HepG2 (cell line): Measurements from ENCODE around the gene AKT3. TPM values are rescaled to one million over a fixed set of nuclear protein-coding genes. Genes with fewer than 3 reads are reported as not detected.

ENCODE experiments used
- ARID3A ChIP-seq: IDR thresholded peaks from 2 replicates; pipeline ENCODE4 v1.6.1; 2012; ENCODE audit warnings: low read depth, low read length, improper control_type of control experiment
- LBX2 ChIP-seq: sonication (generic); formaldehyde crosslinking; IDR thresholded peaks from 2 replicates; pipeline ENCODE4 v1.5.0; 2020; ENCODE audit warnings: missing genetic modification reagents, mild to moderate bottlenecking, borderline replicate concordance
- MEF2D ChIP-seq: sonication (generic); formaldehyde crosslinking; IDR thresholded peaks from 2 replicates; pipeline ENCODE4 v1.5.1; 2020; ENCODE audit warnings: mild to moderate bottlenecking, missing genetic modification reagents
- NAIF1 ChIP-seq: sonication (generic); formaldehyde crosslinking; IDR thresholded peaks from 2 replicates; pipeline ENCODE4 v1.5.0; 2020; ENCODE audit warnings: mild to moderate bottlenecking, missing genetic modification reagents, borderline replicate concordance
- NFIC ChIP-seq: IDR thresholded peaks from 2 replicates; pipeline ENCODE4 v1.6.1; 2012; ENCODE audit warnings: mild to moderate bottlenecking, low read length, inconsistent platforms
- NR2F1 ChIP-seq, 2 experiments: fragments of 450-650 bp in 1 of 2; formaldehyde crosslinking in 1 of 2; IDR thresholded peaks; 2 replicates each; pipeline versions ENCODE4 v1.5.0 to v1.6.1; 2016 to 2020; ENCODE audit warnings: mild to moderate bottlenecking in 1 of 2, missing compliant biosample characterization in 1 of 2, missing genetic modification reagents in 1 of 2, moderate library complexity in 1 of 2
- PHF20 ChIP-seq: sonication (generic); formaldehyde crosslinking; IDR thresholded peaks from 2 replicates; pipeline ENCODE4 v1.5.0; 2020; ENCODE audit warnings: mild to moderate bottlenecking, missing genetic modification reagents
- REXO4 ChIP-seq: sonication (generic); formaldehyde crosslinking; IDR thresholded peaks from 2 replicates; pipeline ENCODE4 v1.8.0; 2022; ENCODE audit warnings: missing genetic modification reagents, mild to moderate bottlenecking, borderline replicate concordance
- SMAD1 ChIP-seq: sonication (generic); formaldehyde crosslinking; IDR thresholded peaks from 2 replicates; pipeline ENCODE4 v1.4.0; 2020; ENCODE audit warnings: missing genetic modification reagents, low read depth, mild to moderate bottlenecking, borderline replicate concordance
- SMAD9 ChIP-seq: sonication (generic); formaldehyde crosslinking; IDR thresholded peaks from 2 replicates; pipeline ENCODE4 v1.5.1; 2020; ENCODE audit warnings: mild to moderate bottlenecking, missing genetic modification reagents
- TFDP2 ChIP-seq: sonication (generic); formaldehyde crosslinking; IDR thresholded peaks from 2 replicates; pipeline ENCODE4 v1.4.0; 2020; ENCODE audit warnings: missing genetic modification reagents
- ZFP62 ChIP-seq: sonication (generic); formaldehyde crosslinking; IDR thresholded peaks from 2 replicates; pipeline ENCODE4 v1.4.0; 2020; ENCODE audit warnings: missing genetic modification reagents
- ZKSCAN5 ChIP-seq: sonication (generic); formaldehyde crosslinking; IDR thresholded peaks from 2 replicates; pipeline ENCODE4 v1.5.1; 2020; ENCODE audit warnings: mild to moderate bottlenecking, missing genetic modification reagents
- ZNF317 ChIP-seq: sonication (generic); formaldehyde crosslinking; IDR thresholded peaks from 2 replicates; pipeline ENCODE4 v1.5.0; 2020; ENCODE audit warnings: mild to moderate bottlenecking, missing genetic modification reagents
- ZNF362 ChIP-seq: sonication (generic); formaldehyde crosslinking; IDR thresholded peaks from 2 replicates; pipeline ENCODE4 v1.4.0; 2020; ENCODE audit warnings: missing genetic modification reagents, mild to moderate bottlenecking, borderline replicate concordance
- ZNF609 ChIP-seq: sonication (generic); formaldehyde crosslinking; IDR thresholded peaks from 2 replicates; pipeline ENCODE4 v1.4.0; 2020; ENCODE audit warnings: mild to moderate bottlenecking, missing genetic modification reagents, borderline replicate concordance
- polyA plus RNA-seq, 8 experiments: library from polyadenylated mRNA; depleted of rRNA in 3 of 8; stranded (reverse) in 7 of 8; unstranded in 1 of 8; fragments of >200 nt; fragmentation: Illumina TruSeq in 4 of 8; extraction: Trizol in 4 of 8; gene quantifications; 2 replicates each; pipeline versions ENCODE4 v1.2.1 to v1.2.3, GENCODE V29; 2011 to 2016; ENCODE audit warnings: low read depth in 4 of 8, missing spikeins in 1 of 8, mixed read lengths in 1 of 8; ENCODE audit not compliant: insufficient read depth in 1 of 8
- total RNA-seq, 5 experiments: library from RNA; depleted of rRNA; stranded (reverse); fragments of >200 nt; fragmentation: Illumina TruSeq; extraction: Trizol; gene quantifications; 2 replicates each; pipeline ENCODE4 v1.2.3, GENCODE V29; 2016; ENCODE audit warnings: low read depth in 1 of 5

AKT3 gene
- total and polyA plus RNA-seq, 2 of the 13 experiments (the other 11 are each of a cell fraction or from before 2014, with no cell fraction given): 0.07 TPM

- 0 out of 2 replicates have a peak, but pooled peaks have one; percentile 36 for TF ChIP-seq ZNF609 (CRISPR knock-in tag)
- no peak for TF ChIP-seq ZKSCAN5
- TF ChIP-seq NAIF1 (CRISPR knock-in tag): 0 out of 2 replicates have a peak, but pooled peaks have one; percentile 40
- TF ChIP-seq PHF20: peak; percentile 58; the same call in 1 of the 2 replicates
- no peak for TF ChIP-seq LBX2
- TF ChIP-seq SMAD1: peak; percentile 85; the same call in 1 of the 2 replicates
- TF ChIP-seq MEF2D: peak; percentile 85; the same call in 1 of the 2 replicates
- TF ChIP-seq ARID3A: peak; percentile 60
- TF ChIP-seq ZNF317 (CRISPR knock-in tag): peak; percentile 87
- no peak for TF ChIP-seq NR2F1 (CRISPR knock-in tag; IDR thresholded peaks at IDR 0.05)
- TF ChIP-seq TFDP2: peak; percentile 60; the same call in 1 of the 2 replicates
- TF ChIP-seq SMAD9 (CRISPR knock-in tag): no peak
- TF ChIP-seq REXO4: 0 out of 2 replicates have a peak, but pooled peaks have one; percentile 61
- no peak for TF ChIP-seq ZNF362 (CRISPR knock-in tag)
- no peak for TF ChIP-seq NFIC
- no peak for TF ChIP-seq ZFP62 (CRISPR knock-in tag)
These were observed 343.9 kb downstream of the AKT3 start (continued) for GRCh38 chr1:243505986-243506689.
